GM12875 (cell line): ENCODE data around the gene GAK.

ENCODE experiments used
- H3K4me3 ChIP-seq: one replicate; pipeline ENCODE4 v1.5.1; 2011; ENCODE audit warnings: low read depth, low read length, control low read depth
- TF ChIP-seq, protein P1 (sequence below): IDR thresholded peaks from 2 replicates; pipeline ENCODE4 v1.5.1; 2011; ENCODE audit warnings: low read depth, mild to moderate bottlenecking, control low read depth, inconsistent platforms, low read length, moderate library complexity, borderline replicate concordance; ENCODE audit not compliant: insufficient read depth

The GAK gene

DNA sequence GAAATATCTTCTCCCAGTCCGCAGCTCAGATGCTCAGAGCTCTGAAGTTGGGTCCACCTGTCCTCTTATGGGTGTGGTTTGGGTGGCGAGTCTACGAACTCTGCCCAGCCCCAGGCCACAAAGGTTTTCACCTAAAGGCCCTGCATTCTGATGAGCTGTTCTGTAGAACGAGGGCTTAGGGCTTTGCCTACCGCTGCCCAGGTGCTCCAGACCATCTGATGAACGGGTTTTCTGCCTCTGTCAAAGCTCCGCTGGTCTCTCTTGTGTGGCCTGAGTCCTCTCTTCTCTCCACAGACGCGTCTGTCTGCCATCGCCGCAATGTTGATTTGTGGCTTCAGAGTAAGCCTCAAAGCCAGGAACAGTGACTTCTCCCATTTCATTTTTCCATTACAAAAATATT is 77.8 kb downstream of the GAK start:
- no peak overlapping the region for H3K4me3 ChIP-seq
- TF ChIP-seq, protein P1, sequence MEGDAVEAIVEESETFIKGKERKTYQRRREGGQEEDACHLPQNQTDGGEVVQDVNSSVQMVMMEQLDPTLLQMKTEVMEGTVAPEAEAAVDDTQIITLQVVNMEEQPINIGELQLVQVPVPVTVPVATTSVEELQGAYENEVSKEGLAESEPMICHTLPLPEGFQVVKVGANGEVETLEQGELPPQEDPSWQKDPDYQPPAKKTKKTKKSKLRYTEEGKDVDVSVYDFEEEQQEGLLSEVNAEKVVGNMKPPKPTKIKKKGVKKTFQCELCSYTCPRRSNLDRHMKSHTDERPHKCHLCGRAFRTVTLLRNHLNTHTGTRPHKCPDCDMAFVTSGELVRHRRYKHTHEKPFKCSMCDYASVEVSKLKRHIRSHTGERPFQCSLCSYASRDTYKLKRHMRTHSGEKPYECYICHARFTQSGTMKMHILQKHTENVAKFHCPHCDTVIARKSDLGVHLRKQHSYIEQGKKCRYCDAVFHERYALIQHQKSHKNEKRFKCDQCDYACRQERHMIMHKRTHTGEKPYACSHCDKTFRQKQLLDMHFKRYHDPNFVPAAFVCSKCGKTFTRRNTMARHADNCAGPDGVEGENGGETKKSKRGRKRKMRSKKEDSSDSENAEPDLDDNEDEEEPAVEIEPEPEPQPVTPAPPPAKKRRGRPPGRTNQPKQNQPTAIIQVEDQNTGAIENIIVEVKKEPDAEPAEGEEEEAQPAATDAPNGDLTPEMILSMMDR, result no peak

DNA sequence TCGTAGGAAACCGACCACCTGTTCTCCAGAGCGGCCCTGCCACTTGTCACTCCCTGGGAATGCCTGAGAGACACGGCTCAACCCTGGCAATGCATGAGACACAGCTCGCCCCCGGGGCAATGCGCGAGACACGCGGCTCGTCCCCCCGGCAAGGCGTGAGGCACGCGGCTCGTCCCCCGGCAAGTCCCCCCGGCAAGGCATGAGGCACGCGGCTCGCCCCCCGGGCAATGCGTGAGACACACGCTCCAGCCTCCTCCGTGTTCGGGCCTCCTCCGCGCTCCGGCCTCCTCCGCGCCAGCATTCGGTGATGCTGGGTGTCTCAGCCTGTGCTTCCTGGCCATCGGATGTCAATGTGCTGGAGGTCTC is 78.7 kb downstream of the GAK start:
- H3K4me3 ChIP-seq, result no peak overlapping the region
- TF ChIP-seq, protein P1, result no peak

DNA sequence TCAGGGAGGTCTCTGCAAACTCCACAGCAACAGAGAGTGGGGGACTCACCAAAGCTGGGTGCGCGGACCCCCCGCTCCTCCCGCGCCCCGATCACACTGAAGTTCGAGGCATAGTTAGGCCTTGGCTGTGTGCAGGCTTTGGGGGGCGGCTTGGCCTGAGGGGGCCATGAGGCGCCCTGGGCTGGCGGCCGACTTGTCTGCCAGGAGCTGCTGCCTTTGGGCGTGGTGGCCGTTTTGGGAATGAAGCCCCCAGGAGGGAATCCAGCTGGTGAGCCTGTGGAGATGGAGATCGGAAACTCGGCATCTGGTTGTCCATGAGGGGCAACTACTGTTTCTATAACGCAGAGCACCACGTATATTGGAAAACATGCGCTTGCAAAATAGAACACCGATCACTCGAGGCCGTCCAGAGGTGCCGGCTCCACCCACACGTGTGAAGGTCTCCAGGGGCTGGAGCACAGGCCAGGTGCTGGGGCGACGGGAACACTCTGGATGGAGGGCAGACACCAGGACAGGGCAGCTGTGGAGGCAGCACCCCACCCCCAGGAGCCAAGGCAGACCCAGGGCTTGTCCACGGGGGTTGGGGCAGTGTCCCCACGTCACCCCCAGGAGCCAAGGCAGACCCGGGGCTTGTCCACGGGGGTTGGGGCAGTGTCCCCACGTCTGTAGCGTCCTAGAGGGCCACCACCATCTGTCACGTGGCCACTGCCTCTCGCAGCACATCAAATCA is 80.2 kb downstream of the GAK start:
- TF ChIP-seq, protein P1, result no peak
- H3K4me3 ChIP-seq, result no peak overlapping the region

DNA sequence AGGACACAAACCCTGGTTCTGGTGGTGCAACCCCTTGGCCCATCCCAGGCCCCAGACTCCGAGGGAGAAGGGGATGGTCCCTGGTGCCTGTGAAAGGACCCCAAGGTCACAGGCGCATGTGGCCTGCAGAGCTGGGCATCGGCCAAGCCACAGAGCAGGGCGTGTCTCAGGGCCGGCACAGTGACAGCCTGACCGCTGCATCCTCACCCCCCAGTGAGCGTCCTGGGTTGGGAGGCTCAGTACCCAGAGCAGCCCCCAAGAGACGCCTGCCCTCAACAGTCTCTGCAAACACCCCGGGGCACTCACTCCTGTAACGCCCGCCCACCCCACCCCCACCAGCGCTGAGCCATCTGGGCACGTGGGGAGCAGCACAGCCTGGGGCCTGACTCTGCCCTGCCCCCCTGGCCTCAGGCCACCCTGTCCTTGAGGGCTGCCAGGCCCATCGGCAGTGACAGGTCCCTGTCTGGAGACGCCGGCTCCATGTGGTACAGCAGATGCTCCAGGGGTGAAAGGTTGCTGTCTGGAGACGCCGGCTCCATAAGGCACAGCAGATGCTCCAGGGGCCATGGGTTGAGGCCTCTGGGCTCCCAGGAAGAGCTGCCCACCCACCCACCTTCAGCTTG is 81.7 kb downstream of the GAK start:
- no peak overlapping the region for H3K4me3 ChIP-seq
- TF ChIP-seq, protein P1, result no peak

DNA sequence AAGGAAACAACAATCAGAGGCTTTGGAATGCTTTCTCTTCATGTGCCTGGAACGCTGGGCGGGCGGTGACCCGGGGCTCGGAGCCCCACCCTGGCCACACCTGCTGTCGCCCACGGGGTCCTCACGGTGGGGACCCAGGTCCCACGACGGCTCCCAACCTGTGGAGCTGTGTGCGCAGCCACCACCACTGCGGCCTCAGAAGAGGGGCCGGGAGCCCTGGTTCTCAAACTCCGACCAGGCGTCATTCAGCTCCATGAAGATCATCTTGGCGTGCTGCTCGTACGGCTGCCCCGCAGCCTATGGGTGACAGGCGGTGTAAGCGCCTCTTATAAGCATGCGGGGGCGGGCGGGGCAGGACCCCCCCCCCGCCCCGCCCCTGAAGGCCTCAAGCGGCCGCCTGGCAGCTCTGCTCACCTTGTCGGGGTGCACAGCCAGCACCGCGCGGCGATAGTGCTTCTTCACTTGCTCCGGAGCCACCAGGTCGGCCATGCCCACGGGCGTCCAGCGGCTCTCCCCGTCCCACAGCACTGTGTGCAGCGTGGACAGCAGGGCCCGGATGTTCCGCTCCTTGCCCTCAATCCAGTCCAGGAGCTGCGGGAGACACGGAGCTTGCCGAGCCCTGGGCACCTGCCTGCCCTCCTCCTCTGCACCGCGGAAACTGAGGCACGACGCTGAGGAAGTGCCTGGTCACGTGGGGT is 82.5 kb downstream of the GAK start:
- no peak overlapping the region for H3K4me3 ChIP-seq
- TF ChIP-seq, protein P1, result no peak

DNA sequence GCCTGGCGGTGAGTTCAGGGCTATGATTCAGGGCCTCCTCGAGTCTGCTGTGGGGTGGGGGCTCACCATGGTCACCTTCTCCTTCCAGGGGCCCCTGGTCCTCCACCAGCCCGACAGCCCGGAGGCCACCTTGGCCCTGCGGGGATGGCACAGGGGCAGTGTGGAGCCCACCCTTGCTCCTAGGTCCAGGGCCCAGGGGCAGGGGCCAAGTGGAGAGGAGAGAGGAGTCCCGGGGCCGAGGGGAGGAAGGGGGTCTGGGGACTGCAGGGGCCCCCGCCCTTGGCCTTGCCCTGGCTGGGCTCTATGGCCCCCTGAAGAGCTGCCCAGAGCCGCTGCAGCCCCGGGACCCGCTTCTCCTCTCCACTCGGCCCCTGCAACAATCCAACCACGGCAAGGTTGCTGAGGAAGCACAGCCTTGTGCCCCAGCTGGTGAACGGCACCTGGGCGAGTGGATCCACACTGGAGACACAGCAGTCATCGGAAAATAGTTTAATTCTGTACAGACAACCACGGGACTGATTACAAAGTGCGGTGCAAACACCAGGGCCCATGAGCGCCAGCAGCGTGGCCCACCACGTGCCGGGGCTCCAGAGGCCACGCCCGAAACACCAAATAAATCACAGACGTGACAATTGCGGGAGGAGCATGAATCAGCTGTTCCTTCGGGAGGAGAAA is 83.2 kb downstream of the GAK start:
- no peak overlapping the region for H3K4me3 ChIP-seq
- TF ChIP-seq, protein P1, result no peak
